Activated CD8-positive, alpha-beta memory T cell treated with anti-CD3 and anti-CD28 coated beads, Interleukin-2, amount 10 ng/mL, durations not matched to agents 7 days and 5 days (primary cell): ENCODE measurements around the gene PCSK5. TPM values are rescaled to one million over a fixed set of nuclear protein-coding genes. Genes with fewer than 3 reads are reported as not detected.

Source experiments
- ATAC-seq: fragments of 150-1000 bp; cut with Tn5 transposase; one replicate; pipeline ENCODE4 v1.10.0; 2021; ENCODE audit warnings: moderate library complexity
- CTCF ChIA-PET: fragments of 350-600 bp; sonication (Branson Sonifier 250); formaldehyde crosslinking; loops from one replicate; lab custom pipeline; 2021; ENCODE audit warnings: antibody characterized with exemption; lab: Charles Lee
- DNase-seq: peaks from one replicate; pipeline ENCODE4 v3.0.0-alpha.2; 2020
- H3K27ac Mint-ChIP-seq: one replicate; pipeline ENCODE4 v1.8.0; 2021; ENCODE audit warnings: mild to moderate bottlenecking, mixed read lengths
- H3K27me3 Mint-ChIP-seq: one replicate; pipeline ENCODE4 v1.8.0; 2021; ENCODE audit warnings: mixed read lengths
- H3K36me3 Mint-ChIP-seq: one replicate; pipeline ENCODE4 v1.8.0; 2021; ENCODE audit warnings: mild to moderate bottlenecking, mixed read lengths
- H3K4me1 Mint-ChIP-seq: one replicate; pipeline ENCODE4 v1.8.0; 2021; ENCODE audit warnings: mixed read lengths
- H3K4me3 Mint-ChIP-seq: one replicate; pipeline ENCODE4 v1.8.0; 2021; ENCODE audit warnings: mild to moderate bottlenecking, moderate library complexity, mixed read lengths
- H3K9me3 Mint-ChIP-seq: one replicate; pipeline ENCODE4 v1.8.0; 2022; ENCODE audit warnings: low read depth, mixed read lengths
- total RNA-seq, 2 experiments: library from RNA; stranded (reverse); gene quantifications; one replicate each; pipeline ENCODE4 v1.2.3, GENCODE V29; 2021

Gene PCSK5
- total RNA-seq, 2 experiments from 2014 or later = 1.1 to 2.0 TPM

GRCh38 chr9:76025286-76025685 is 134.8 kb downstream of the PCSK5 start:
- peaks cover 43% of the 10 kb centered on the region for H3K4me1 Mint-ChIP-seq

GRCh38 chr9:76026796-76027195 is 136.3 kb downstream of the PCSK5 start:
- Mint-ChIP-seq H3K36me3 (no peaks in the 10 kb centered on the region), H3K4me3 (no peak overlapping the region), H3K27me3 (no peaks in the 10 kb centered on the region), H3K4me1 (peaks cover 33% of the 10 kb centered on the region), H3K27ac (no peak overlapping the region), H3K9me3 (no peaks in the 10 kb centered on the region)
- CTCF ChIA-PET = no interaction called here
- DNase-seq (no peak), ATAC-seq (no peak)

More at GRCh38 chr9:76025286-76025685, 134.8 kb downstream of the PCSK5 start:
- Mint-ChIP-seq H3K9me3 (no peaks in the 10 kb centered on the region), H3K27ac (no peak overlapping the region), H3K36me3 (no peaks in the 10 kb centered on the region), H3K27me3 (no peaks in the 10 kb centered on the region), H3K4me3 (no peak overlapping the region)
- CTCF ChIA-PET = no interaction called here
- ATAC-seq (no peak), DNase-seq (no peak)

DNA sequence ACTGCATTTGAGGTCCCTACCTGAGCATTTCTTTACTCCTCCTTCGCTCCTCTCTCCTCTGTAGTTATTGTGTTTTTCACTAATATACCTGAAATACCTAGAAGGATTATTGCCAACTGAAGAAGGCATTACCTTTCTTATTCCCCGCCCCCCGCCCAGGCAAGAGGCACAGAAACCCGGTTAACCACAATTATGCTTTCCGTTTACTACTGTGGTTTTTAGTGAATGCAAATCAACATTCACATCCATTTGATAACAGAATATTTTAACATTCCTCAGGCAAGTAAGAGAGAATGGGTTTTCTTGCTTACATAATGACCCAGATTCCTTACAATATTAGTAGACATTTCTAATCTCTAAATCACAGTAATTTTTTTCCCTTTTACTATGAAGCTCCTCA is 136.9 kb downstream of the PCSK5 start:
- no peaks in the 10 kb centered on the region for H3K27me3 Mint-ChIP-seq
- no peak overlapping the region for H3K27ac Mint-ChIP-seq
- H3K9me3 Mint-ChIP-seq = no peaks in the 10 kb centered on the region
- DNase-seq = no peak
- CTCF ChIA-PET = no interaction called here
- no peaks in the 10 kb centered on the region for H3K36me3 Mint-ChIP-seq
- no peak for ATAC-seq
- peaks cover 33% of the 10 kb centered on the region for H3K4me1 Mint-ChIP-seq
- no peak overlapping the region for H3K4me3 Mint-ChIP-seq

DNA sequence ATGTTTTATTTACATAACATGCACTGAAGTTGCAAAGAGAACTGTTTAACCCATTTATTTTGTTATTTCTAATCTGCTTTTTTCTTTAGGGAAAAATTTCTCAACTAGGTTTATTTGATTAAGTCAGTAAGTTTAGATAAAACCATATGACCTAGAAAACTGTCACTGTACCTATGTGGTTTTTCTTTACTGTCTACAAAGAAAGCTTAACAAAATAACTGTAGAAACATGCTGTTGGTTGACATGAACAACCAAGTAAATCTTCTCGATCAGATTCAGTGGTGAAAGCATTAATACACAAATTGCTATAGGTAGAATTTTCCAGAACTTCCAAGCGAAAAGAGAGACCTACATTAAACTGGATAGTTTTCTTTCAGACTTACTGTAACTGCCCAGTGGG is 137.4 kb downstream of the PCSK5 start:
- CTCF ChIA-PET = no interaction called here
- no peak for ATAC-seq
- Mint-ChIP-seq H3K4me1 (peaks cover 33% of the 10 kb centered on the region), H3K36me3 (no peaks in the 10 kb centered on the region), H3K27ac (no peak overlapping the region), H3K9me3 (no peaks in the 10 kb centered on the region), H3K27me3 (no peaks in the 10 kb centered on the region), H3K4me3 (no peak overlapping the region)
- no peak for DNase-seq

DNA sequence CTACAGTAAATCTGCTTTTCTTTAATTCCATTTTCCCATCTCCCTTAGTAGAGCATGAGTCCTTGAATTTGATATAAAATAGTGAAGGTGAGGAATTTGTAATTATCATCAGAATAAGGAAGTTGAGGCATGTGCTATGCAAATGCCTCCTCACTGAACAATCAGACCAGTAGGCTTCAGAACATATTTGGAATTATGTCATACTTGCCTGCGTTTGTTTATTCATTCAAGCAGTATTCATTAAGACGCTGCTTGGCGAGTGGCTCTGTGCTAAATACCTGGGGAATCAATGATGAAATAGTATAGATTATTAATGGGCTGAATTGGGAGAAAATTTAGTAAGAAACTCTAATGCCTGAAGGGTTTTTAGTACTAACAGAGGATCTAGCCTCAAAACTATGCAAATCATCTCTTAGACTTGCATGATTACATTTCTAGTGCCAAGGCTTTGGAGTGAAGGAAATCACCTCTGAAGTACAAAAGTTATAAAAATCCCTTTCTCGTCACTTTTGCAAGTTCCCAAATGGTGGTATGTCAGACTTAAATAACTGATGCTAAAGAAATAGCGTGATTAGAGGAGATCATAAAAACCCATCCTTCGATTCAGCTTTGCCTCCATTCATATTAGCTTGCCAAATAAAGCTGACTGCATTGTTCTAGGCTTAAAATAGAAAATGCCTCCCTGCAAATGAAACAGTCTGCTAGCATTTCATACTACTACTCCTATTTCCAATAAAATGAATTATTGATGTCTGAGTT is 141.7 kb downstream of the PCSK5 start:
- no peak for ATAC-seq
- Mint-ChIP-seq H3K27me3 (no peaks in the 10 kb centered on the region), H3K4me1 (peaks cover 9% of the 10 kb centered on the region), H3K4me3 (no peak overlapping the region), H3K9me3 (no peaks in the 10 kb centered on the region), H3K27ac (no peak overlapping the region), H3K36me3 (no peaks in the 10 kb centered on the region)
- no peak for DNase-seq
- CTCF ChIA-PET = no interaction called here

DNA sequence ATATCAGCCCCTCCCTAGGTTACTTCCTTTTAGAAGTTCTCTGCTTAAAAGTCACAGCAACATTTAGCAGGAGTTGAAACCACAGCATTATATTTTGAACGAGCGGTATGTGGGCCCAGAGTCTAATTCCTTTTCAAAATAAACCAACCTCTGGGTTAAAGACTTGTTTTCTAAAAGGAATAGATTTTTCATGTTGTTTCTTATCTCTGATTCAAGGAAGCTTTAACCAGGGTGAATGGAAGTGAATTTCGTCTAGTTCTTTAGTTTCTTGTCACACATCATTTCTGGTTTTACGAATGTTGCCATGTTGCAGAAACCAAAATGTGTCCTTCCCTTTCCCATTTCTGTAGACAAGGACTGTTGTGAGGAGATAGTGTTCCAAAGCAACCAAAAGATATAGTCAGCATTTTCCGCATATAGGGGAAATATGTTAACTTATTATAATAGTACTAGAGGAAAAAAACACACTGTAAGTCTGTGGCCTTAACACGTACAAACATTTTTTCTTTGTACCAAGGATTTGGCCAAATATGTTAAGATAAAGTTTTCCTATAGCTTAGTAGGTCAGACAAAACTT is 142.4 kb downstream of the PCSK5 start:
- DNase-seq = no peak
- H3K4me3 Mint-ChIP-seq = no peak overlapping the region
- no peaks in the 10 kb centered on the region for H3K9me3 Mint-ChIP-seq
- ATAC-seq = no peak
- no peaks in the 10 kb centered on the region for H3K27me3 Mint-ChIP-seq
- CTCF ChIA-PET = no interaction called here
- H3K4me1 Mint-ChIP-seq = peaks cover 4% of the 10 kb centered on the region
- no peak overlapping the region for H3K27ac Mint-ChIP-seq
- no peaks in the 10 kb centered on the region for H3K36me3 Mint-ChIP-seq

DNA sequence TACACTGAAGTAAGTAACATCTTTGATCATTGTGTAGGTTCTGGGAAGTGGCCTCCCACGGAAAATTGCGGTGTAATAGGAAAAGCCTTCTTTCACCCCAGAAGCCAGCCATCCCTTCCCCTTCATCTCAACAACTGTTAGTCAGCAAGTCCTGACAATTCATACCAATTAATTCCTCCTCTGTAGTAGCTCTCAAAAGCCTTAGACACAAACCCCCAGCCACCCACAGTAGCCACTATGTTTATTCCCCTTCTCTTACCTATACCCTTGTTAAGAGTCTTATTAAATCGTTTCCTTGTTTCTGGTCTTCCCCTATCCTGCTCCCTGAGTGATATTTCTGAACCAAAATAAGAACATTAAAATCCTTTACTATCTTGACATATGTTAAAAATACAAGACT is 143.6 kb downstream of the PCSK5 start:
- no peaks in the 10 kb centered on the region for H3K4me1 Mint-ChIP-seq
- ATAC-seq (no peak), DNase-seq (no peak)
- CTCF ChIA-PET = no interaction called here
- no peak overlapping the region for H3K27ac Mint-ChIP-seq
- no peaks in the 10 kb centered on the region for H3K9me3 Mint-ChIP-seq
- no peaks in the 10 kb centered on the region for H3K36me3 Mint-ChIP-seq
- no peak overlapping the region for H3K4me3 Mint-ChIP-seq
- H3K27me3 Mint-ChIP-seq = no peaks in the 10 kb centered on the region

- CTCF ChIA-PET = no interaction called here
- Mint-ChIP-seq H3K27ac (no peak overlapping the region), H3K4me1 (no peaks in the 10 kb centered on the region), H3K9me3 (no peaks in the 10 kb centered on the region), H3K36me3 (no peaks in the 10 kb centered on the region), H3K4me3 (no peak overlapping the region), H3K27me3 (no peaks in the 10 kb centered on the region)
- no peak for ATAC-seq
- no peak for DNase-seq
These were observed 146.3 kb downstream of the PCSK5 start for GRCh38 chr9:76036762-76037161.

DNA sequence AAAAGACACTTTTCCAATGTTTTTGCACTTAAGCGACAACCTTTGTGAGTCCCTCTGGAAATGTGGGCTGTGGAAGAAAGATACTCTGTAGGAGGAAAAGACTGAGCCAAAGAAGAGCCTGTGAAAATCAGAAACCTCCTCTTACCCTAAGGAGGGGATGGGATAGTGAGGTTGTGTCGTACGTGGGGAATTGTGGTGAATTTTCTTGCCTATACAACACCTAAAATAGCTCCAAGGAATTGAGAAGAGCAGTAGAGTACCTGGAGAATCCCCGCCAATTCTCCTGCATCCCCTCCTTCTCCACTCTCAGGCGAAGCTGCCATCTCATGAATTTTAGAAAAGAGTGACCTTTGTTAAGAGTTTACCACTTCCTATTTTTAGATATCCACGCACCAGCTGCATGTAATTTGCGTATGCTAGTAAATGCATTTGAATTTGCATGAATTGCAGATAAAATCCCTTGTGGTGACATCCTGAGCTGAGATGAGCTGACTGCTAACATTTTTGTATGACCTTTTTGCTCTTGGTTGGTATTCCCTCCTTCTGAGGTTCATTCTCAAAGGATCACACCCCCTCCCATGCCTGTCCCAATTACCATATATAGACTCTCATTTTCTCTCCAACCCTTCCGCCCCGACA is 147.2 kb downstream of the PCSK5 start:
- Mint-ChIP-seq H3K36me3 (no peaks in the 10 kb centered on the region), H3K27me3 (no peaks in the 10 kb centered on the region), H3K4me1 (no peaks in the 10 kb centered on the region), H3K9me3 (no peaks in the 10 kb centered on the region), H3K4me3 (no peak overlapping the region), H3K27ac (no peak overlapping the region)
- ATAC-seq = no peak
- no peak for DNase-seq
- CTCF ChIA-PET = no interaction called here

DNA sequence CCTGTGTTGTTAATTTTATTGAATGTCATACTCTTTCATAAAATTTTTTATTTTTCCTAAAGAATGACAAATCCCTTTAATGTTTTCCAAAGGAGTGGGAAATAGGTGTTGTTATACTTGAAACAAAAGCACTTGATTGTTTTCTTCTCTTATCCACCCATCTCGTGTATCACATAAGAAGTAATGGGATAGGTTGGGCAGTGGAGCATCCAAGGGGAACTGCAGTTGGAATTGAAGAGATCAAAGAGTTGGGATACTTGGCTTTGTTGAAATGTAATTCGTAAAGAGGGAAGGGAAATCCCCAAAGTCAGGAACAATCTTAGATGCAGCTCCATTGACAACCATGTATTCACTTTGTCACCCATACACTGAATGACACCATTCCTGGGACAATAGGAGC is 148.0 kb downstream of the PCSK5 start:
- no peak for DNase-seq
- CTCF ChIA-PET = no interaction called here
- no peaks in the 10 kb centered on the region for H3K27me3 Mint-ChIP-seq
- no peak overlapping the region for H3K4me3 Mint-ChIP-seq
- no peak overlapping the region for H3K27ac Mint-ChIP-seq
- no peaks in the 10 kb centered on the region for H3K36me3 Mint-ChIP-seq
- H3K4me1 Mint-ChIP-seq = no peaks in the 10 kb centered on the region
- no peak for ATAC-seq
- no peaks in the 10 kb centered on the region for H3K9me3 Mint-ChIP-seq

DNA sequence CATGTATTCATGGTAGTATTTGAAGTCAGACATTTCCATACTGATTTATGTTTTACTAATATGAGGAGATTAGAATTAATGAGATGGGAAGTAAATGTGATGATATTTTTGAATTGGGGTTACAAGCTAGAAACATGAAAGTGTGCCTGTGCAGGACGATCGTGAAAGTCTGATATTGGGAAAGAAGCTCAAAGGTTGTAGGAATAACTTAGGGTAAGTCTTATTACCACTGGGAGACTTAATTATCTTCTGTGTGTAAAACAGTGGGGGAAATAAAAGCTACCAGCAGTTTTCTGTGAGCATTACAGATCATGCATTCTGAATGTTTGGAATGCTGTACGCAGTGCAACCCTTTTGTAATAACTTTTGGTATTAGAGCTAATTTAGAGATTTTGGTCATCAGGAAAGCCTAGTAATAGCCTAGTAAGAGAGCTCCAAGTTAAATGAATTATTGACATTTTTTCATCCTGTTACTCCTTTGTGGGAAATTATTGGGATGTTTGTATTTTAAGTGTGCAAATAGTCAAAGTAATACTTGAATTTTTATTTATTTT is 153.9 kb downstream of the PCSK5 start:
- no peak for DNase-seq
- Mint-ChIP-seq H3K27ac (no peak overlapping the region), H3K4me3 (no peak overlapping the region), H3K9me3 (no peaks in the 10 kb centered on the region), H3K27me3 (no peaks in the 10 kb centered on the region), H3K4me1 (no peaks in the 10 kb centered on the region), H3K36me3 (no peaks in the 10 kb centered on the region)
- no peak for ATAC-seq
- CTCF ChIA-PET = no interaction called here

DNA sequence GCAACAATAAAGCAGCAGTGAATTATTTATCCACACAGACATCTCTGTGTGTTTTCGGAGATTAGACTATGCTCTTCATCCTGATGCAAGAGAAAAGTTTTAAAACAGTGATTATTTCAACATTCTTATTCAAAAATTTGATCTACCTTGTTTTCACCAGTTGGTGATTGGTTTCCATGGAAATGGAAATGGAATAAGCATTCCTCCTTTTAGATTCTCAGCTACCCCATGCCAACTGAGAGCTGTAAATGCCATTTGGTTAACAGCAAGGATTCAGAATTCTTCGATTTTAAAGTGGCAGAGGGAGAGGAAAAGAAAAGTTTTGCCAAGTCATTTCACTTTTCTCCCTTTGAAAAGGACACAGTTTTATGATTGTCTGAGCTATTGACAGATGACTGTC is 154.7 kb downstream of the PCSK5 start:
- H3K4me1 Mint-ChIP-seq = no peaks in the 10 kb centered on the region
- H3K4me3 Mint-ChIP-seq = no peak overlapping the region
- H3K27me3 Mint-ChIP-seq = no peaks in the 10 kb centered on the region
- DNase-seq (no peak), ATAC-seq (no peak)
- H3K36me3 Mint-ChIP-seq = no peaks in the 10 kb centered on the region
- H3K27ac Mint-ChIP-seq = no peak overlapping the region
- H3K9me3 Mint-ChIP-seq = no peaks in the 10 kb centered on the region
- CTCF ChIA-PET = no interaction called here

DNA sequence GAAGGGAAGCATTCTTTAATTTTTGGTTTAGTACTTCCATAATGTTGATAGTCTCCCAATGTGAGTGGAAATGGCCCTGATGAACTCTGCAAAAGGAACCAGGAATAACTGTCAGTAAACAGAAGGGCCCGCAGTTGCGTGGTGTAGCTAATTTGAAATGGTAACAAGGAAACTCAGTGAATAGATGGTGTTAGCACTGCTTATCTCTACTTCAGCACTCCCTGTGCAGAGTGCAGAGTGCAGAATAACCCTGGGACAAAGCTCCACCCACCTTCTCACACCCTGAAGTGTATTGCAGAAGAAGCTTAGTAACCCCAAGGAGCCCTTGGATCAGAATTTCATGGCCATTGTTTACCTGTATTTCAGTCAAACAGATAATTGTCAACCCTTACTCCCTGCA is 158.9 kb downstream of the PCSK5 start:
- no peaks in the 10 kb centered on the region for H3K4me1 Mint-ChIP-seq
- no peaks in the 10 kb centered on the region for H3K9me3 Mint-ChIP-seq
- no peak overlapping the region for H3K27ac Mint-ChIP-seq
- no peak overlapping the region for H3K4me3 Mint-ChIP-seq
- DNase-seq (no peak), ATAC-seq (no peak)
- no peaks in the 10 kb centered on the region for H3K27me3 Mint-ChIP-seq
- no peaks in the 10 kb centered on the region for H3K36me3 Mint-ChIP-seq
- CTCF ChIA-PET = interaction anchor here (0.6 kb wide), 1 partner anchor 290 kb away, joined by 3 read pairs; no protein-coding TSS in a partner anchor

GRCh38 chr9:76067696-76068095 is 177.2 kb downstream of the PCSK5 start:
- no peak overlapping the region for H3K4me3 Mint-ChIP-seq
- CTCF ChIA-PET = no interaction called here
- ATAC-seq (no peak), DNase-seq (no peak)
- H3K4me1 Mint-ChIP-seq = no peaks in the 10 kb centered on the region
- H3K36me3 Mint-ChIP-seq = peaks cover 2% of the 10 kb centered on the region
- no peaks in the 10 kb centered on the region for H3K27me3 Mint-ChIP-seq
- H3K9me3 Mint-ChIP-seq = peaks cover 3% of the 10 kb centered on the region
- no peak overlapping the region for H3K27ac Mint-ChIP-seq
